K562 (cell line): ENCODE measurements around the gene LMNA. TPM values are rescaled to one million over a fixed set of nuclear protein-coding genes. Genes with fewer than 3 reads are reported as not detected.

ENCODE experiments used
- BCL6 ChIP-seq: fragments of 250-450 bp; sonication (Bioruptor Pico); IDR thresholded peaks from 2 replicates; pipeline ENCODE4 v1.4.0; 2020
- ESRRA ChIP-seq: fragments of 450-650 bp; IDR thresholded peaks from 2 replicates; pipeline ENCODE4 v1.6.1; 2014; ENCODE audit warnings: low read depth, mild to moderate bottlenecking, moderate library complexity, borderline replicate concordance
- HNRNPLL ChIP-seq: fragments of 200-400 bp; formaldehyde crosslinking; IDR thresholded peaks from 2 replicates; pipeline ENCODE4 v1.6.1; 2017; ENCODE audit warnings: low read length, low read depth, mild to moderate bottlenecking; ENCODE audit not compliant: poor library complexity, severe bottlenecking
- NFE2L1 ChIP-seq: fragments of 450-650 bp; IDR thresholded peaks from 2 replicates; pipeline ENCODE4 v1.6.1; 2016; ENCODE audit warnings: missing genetic modification characterization, low read depth, mild to moderate bottlenecking, missing compliant biosample characterization, moderate library complexity, borderline replicate concordance
- POLR2G ChIP-seq: fragments of 200-400 bp; formaldehyde crosslinking; IDR thresholded peaks from 2 replicates; pipeline ENCODE4 v1.6.1; 2017; ENCODE audit warnings: low read depth, mild to moderate bottlenecking, antibody characterized with exemption, low read length, moderate library complexity
- POLR3A ChIP-seq: IDR thresholded peaks from 2 replicates; pipeline ENCODE4 v1.6.1; 2011; ENCODE audit warnings: borderline replicate concordance, mild to moderate bottlenecking, moderate library complexity; ENCODE audit not compliant: insufficient read length, insufficient read depth; ENCODE audit errors: extremely low read depth
- RBM22 ChIP-seq: fragments of 200-400 bp; formaldehyde crosslinking; IDR thresholded peaks from 2 replicates; pipeline ENCODE4 v1.6.1; 2018; ENCODE audit warnings: low read length, low read depth; ENCODE audit not compliant: poor library complexity, severe bottlenecking
- RBM25 ChIP-seq: fragments of 200-400 bp; formaldehyde crosslinking; IDR thresholded peaks from 2 replicates; pipeline ENCODE4 v1.6.1; 2018; ENCODE audit warnings: low read length, low read depth, moderate library complexity; ENCODE audit not compliant: severe bottlenecking
- ZNF12 ChIP-seq: sonication (generic); formaldehyde crosslinking; IDR thresholded peaks from 2 replicates; pipeline ENCODE4 v1.4.0; 2020; ENCODE audit warnings: mild to moderate bottlenecking, missing genetic modification reagents
- ZNF551 ChIP-seq: fragments of 250-450 bp; sonication (Bioruptor Pico); IDR thresholded peaks from 2 replicates; pipeline ENCODE4 v1.5.0; 2021; ENCODE audit warnings: mild to moderate bottlenecking, moderate library complexity
- polyA plus RNA-seq, 8 experiments: library from polyadenylated mRNA; depleted of rRNA in 4 of 8; stranded (reverse) in 5 of 8; unstranded in 3 of 8; fragments of >200 nt; fragmentation: Nextera tagmentation in 2 of 8; fragmentation: Illumina TruSeq in 1 of 8; extraction: Ambion mirVana in 2 of 8; extraction: Trizol in 1 of 8; gene quantifications; 2 replicates each; pipeline versions ENCODE4 v1.2.1 to v1.2.3, GENCODE V29; 2011 to 2014; ENCODE audit warnings: inconsistent platforms in 1 of 8, missing spikeins in 1 of 8
- total RNA-seq, 7 experiments: library from RNA; depleted of rRNA in 6 of 7; stranded (reverse); fragments of >200 nt in 6 of 7; fragmentation: Illumina TruSeq in 2 of 7; extraction: Trizol in 2 of 7; gene quantifications; 2 replicates each; pipeline versions ENCODE4 v1.2.1 to v1.2.3, GENCODE V29; 2011 to 2021; ENCODE audit warnings: low replicate concordance in 1 of 7
- TF ChIP-seq, protein P1 (sequence below): sonication (generic); formaldehyde crosslinking; IDR thresholded peaks from 2 replicates; pipeline ENCODE4 v1.8.1; 2022; ENCODE audit warnings: missing genetic modification reagents

The LMNA gene
- total and polyA plus RNA-seq, 9 of the 15 experiments (the other 6 are each of a cell fraction or from before 2014, with no cell fraction given) = 1.00 to 347 (median 88.2) TPM

DNA sequence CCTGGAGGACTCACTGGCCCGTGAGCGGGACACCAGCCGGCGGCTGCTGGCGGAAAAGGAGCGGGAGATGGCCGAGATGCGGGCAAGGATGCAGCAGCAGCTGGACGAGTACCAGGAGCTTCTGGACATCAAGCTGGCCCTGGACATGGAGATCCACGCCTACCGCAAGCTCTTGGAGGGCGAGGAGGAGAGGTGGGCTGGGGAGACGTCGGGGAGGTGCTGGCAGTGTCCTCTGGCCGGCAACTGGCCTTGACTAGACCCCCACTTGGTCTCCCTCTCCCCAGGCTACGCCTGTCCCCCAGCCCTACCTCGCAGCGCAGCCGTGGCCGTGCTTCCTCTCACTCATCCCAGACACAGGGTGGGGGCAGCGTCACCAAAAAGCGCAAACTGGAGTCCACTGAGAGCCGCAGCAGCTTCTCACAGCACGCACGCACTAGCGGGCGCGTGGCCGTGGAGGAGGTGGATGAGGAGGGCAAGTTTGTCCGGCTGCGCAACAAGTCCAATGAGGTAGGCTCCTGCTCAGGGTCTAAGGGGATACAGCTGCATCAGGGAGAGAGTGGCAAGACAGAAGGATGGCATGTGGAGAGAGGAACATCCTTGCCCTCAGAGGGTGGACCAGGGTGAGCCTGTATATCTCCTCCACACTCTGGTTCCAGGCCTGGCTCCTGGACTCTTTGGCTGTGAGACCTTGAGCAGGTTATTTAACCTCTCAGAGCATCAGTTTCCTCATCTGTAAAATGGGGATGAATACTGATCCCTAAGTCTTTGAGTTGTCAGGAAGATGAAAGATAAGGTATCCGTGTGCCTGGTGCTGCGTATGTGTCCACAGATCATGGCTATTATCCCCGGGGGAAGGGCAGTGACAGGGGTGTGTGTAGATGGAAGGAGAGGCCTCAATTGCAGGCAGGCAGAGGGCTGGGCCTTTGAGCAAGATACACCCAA lies 21.7 kb downstream of the LMNA start (continued):
- TF ChIP-seq ESRRA = 0 out of 2 replicates have a peak, but pooled peaks have one; percentile 25
- TF ChIP-seq POLR3A = no peak
- TF ChIP-seq NFE2L1 (tag) = no peak
- TF ChIP-seq POLR2G = peak; percentile 45; the same call in 1 of the 2 replicates
- TF ChIP-seq BCL6 (CRISPR knock-in tag) = no peak
- TF ChIP-seq, protein P1, sequence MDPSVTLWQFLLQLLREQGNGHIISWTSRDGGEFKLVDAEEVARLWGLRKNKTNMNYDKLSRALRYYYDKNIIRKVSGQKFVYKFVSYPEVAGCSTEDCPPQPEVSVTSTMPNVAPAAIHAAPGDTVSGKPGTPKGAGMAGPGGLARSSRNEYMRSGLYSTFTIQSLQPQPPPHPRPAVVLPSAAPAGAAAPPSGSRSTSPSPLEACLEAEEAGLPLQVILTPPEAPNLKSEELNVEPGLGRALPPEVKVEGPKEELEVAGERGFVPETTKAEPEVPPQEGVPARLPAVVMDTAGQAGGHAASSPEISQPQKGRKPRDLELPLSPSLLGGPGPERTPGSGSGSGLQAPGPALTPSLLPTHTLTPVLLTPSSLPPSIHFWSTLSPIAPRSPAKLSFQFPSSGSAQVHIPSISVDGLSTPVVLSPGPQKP (CRISPR knock-in tag) = no peak
- TF ChIP-seq ZNF12 = no peak
- no peak for TF ChIP-seq HNRNPLL
- no peak for TF ChIP-seq ZNF551
- TF ChIP-seq RBM22 = peak; percentile 52
- peak; percentile 70 for TF ChIP-seq RBM25
